A673 (cell line): Measurements from ENCODE around the gene LTA.

Experiments used
- EZH2 ChIP-seq: fragments of 200-600 bp; sonication (generic); IDR thresholded peaks from 2 replicates; pipeline ENCODE4 v1.6.1; 2017; ENCODE audit warnings: borderline replicate concordance, low read depth, mild to moderate bottlenecking, mixed read lengths, antibody characterized with exemption, low read length; ENCODE audit not compliant: poor library complexity, severe bottlenecking
- TF ChIP-seq, protein P1 (sequence below): fragments of 300-800, 200-600 bp; sonication (generic); conservative IDR thresholded peaks from 2 replicates; pipeline ENCODE4 v1.5.1; 2017; ENCODE audit warnings: low read depth, mild to moderate bottlenecking, antibody characterized with exemption, low read length, moderate library complexity, mixed read lengths

GRCh38 chr6:31568537-31568961, 3.5 kb upstream of the LTA start:
- TF ChIP-seq, protein P1, sequence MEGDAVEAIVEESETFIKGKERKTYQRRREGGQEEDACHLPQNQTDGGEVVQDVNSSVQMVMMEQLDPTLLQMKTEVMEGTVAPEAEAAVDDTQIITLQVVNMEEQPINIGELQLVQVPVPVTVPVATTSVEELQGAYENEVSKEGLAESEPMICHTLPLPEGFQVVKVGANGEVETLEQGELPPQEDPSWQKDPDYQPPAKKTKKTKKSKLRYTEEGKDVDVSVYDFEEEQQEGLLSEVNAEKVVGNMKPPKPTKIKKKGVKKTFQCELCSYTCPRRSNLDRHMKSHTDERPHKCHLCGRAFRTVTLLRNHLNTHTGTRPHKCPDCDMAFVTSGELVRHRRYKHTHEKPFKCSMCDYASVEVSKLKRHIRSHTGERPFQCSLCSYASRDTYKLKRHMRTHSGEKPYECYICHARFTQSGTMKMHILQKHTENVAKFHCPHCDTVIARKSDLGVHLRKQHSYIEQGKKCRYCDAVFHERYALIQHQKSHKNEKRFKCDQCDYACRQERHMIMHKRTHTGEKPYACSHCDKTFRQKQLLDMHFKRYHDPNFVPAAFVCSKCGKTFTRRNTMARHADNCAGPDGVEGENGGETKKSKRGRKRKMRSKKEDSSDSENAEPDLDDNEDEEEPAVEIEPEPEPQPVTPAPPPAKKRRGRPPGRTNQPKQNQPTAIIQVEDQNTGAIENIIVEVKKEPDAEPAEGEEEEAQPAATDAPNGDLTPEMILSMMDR, result no peak
- TF ChIP-seq EZH2, result no peak
